GM21390 (cell line): ENCODE results near the gene CYP4A11.
"Not testable (repeated sequence)": the region's sequence is repeated elsewhere in the genome, so short reads cannot be mapped to it uniquely, and the experiment has no call there.

ENCODE experiments used
- ATAC-seq: cut with Tn5 transposase; IDR thresholded peaks from one replicate; pipeline ENCODE4 v1.9.1; 2021; ENCODE audit not compliant: unreplicated experiment

The CYP4A11 gene

DNA sequence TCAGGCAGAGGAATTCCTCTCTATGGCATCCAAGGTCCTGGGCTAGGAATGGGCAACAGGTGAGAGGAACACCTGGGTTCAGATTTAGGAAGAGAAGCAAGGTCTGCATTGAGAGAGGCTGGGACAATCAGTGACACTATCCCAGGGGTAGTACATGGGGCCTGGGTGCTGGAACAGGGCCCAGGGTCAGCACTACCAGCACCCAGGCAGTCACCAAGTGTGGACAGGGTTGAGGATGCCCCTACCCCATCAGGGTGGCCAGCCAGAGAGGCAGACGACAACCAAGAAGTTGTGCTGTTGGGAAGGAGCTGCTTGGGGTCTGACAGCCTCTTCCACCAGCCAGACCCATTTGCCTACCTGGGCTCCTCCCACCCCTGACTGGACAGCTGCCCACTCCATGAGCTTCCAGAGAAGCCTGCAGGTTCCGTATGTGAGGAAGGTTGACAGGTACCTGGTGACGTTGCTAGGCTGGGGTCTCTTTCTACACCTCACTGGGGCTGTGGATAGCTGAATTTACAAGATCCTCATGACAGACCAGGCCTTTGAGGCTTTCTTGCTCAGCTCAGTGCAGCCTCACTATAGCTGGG is 13.9 kb downstream of the CYP4A11 start:
- no peak for ATAC-seq

DNA sequence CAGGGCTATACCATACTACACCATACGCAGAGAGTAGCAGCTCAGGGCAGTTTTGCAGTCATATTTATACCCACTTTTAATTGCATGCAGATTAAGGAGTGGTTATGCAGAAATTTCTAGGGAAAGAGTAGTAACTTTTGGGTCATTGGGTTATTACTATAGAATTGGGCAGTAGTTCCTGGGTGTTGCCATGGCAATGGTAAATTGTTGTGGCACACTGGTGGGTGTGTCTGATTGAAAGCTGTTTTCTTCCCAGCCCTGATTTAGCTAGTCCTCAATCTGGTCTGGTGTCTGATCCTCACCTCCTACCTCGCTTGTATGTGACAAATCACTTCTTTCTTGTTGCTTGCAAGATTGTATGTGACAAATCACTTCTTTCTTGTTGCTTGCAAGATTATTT is 30.5 kb downstream of the CYP4A11 start:
- ATAC-seq = no peak

DNA sequence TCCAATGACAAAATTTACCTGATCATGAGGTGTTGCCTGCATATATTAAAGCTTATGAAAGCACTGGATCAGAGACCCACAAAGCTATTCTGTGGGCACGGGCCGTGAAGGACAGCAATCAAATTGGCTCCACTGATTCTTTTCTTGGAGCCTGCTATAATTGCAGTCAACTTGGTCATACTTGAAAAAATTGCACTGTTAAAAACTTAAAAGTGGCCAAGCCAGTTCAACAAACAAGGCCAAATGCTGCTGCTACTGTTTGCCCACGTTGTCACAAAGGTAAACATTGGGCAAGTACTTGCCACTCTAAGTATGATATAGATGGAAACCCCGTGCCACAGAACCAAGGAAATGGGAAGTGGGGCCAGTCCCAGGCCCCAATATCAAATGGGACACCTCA is 37.8 kb downstream of the CYP4A11 start:
- ATAC-seq = no peak

- ATAC-seq = no peak
Measured at GRCh38 chr1:46900401-46900800, 40.9 kb downstream of the CYP4A11 start.

DNA sequence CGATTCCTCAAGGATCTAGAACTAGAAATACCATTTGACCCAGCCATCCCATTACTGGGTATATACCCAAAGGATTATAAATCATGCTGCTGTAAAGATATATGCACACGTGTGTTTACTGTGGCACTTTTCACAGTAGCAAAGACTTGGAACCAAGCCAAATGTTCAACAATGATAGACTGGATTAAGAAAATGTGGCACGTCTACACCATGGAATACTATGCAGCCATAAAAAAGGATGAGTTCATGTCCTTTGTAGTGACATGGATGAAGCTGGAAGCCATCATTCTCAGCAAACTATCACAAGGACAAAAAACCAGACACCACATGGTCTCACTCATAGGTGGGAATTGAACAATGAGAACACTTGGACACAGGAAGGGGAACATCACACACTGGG is 59.6 kb downstream of the CYP4A11 start:
- ATAC-seq = not testable (repeated sequence)
